Endodermal cell (in vitro differentiated cells): Measurements from ENCODE around the gene SNTN. TPM values are rescaled to one million over a fixed set of nuclear protein-coding genes. Genes with fewer than 3 reads are reported as not detected.

ENCODE experiments used
- DNase-seq: peaks from one replicate; pipeline ENCODE4 v3.0.0-alpha.2; 2017
- H3K27ac ChIP-seq: 2 replicates; pipeline ENCODE4 v1.5.1; 2013; ENCODE audit warnings: mild to moderate bottlenecking, low read depth, low read length, moderate library complexity
- H3K27me3 ChIP-seq: 2 replicates; pipeline ENCODE4 v1.6.1; 2013; ENCODE audit warnings: mild to moderate bottlenecking, low read length, moderate library complexity; ENCODE audit not compliant: insufficient read depth, control insufficient read depth, poor library complexity, severe bottlenecking
- H3K36me3 ChIP-seq: 2 replicates; pipeline ENCODE4 v1.7.0; 2013; ENCODE audit warnings: mild to moderate bottlenecking, low read length, moderate library complexity; ENCODE audit not compliant: control insufficient read depth, insufficient read depth
- H3K4me1 ChIP-seq: one replicate; pipeline ENCODE4 v1.7.0; 2013; ENCODE audit warnings: low read length; ENCODE audit not compliant: control insufficient read depth, insufficient read depth
- H3K4me3 ChIP-seq: 2 replicates; pipeline ENCODE4 v1.5.1; 2013; ENCODE audit warnings: mild to moderate bottlenecking, low read length, moderate library complexity
- H3K9ac ChIP-seq: 2 replicates; pipeline ENCODE4 v1.6.1; 2013; ENCODE audit warnings: mild to moderate bottlenecking, low read length, moderate library complexity; ENCODE audit not compliant: poor library complexity, severe bottlenecking; ENCODE audit errors: extremely low read depth
- H3K9me3 ChIP-seq: 2 replicates; pipeline ENCODE4 v1.6.1; 2013; ENCODE audit warnings: mild to moderate bottlenecking, low read length, moderate library complexity; ENCODE audit not compliant: control insufficient read depth
- H3K27ac Mint-ChIP-seq: 2 replicates; pipeline ENCODE4 v1.8.0; 2020; ENCODE audit warnings: mixed read lengths
- H3K27me3 Mint-ChIP-seq: 2 replicates; pipeline ENCODE4 v1.8.0; 2021; ENCODE audit warnings: mild to moderate bottlenecking, mixed read lengths; ENCODE audit not compliant: insufficient read depth
- H3K36me3 Mint-ChIP-seq: 2 replicates; pipeline ENCODE4 v1.8.0; 2020; ENCODE audit warnings: low read depth, mixed read lengths
- H3K4me1 Mint-ChIP-seq: 2 replicates; pipeline ENCODE4 v1.8.0; 2020; ENCODE audit warnings: mixed read lengths
- H3K4me3 Mint-ChIP-seq: 2 replicates; pipeline ENCODE4 v1.8.0; 2020; ENCODE audit warnings: mild to moderate bottlenecking, moderate library complexity, mixed read lengths
- H3K9me3 Mint-ChIP-seq: 2 replicates; pipeline ENCODE4 v1.8.0; 2020; ENCODE audit warnings: mild to moderate bottlenecking, mixed read lengths
- CTCF ChIP-seq: fragments of 200-600 bp; sonication (generic); conservative IDR thresholded peaks from 2 replicates; pipeline ENCODE4 v1.5.0; 2021; ENCODE audit warnings: antibody characterized with exemption, mild to moderate bottlenecking
- WGBS, 2 experiments: methylation state at CpG; one replicate each; pipeline versions ENCODE4 v1.1.5 to v1.1.7; 2013; ENCODE audit warnings: missing lambda C conversion rate in 2 of 2, mixed read lengths in 1 of 2; ENCODE audit not compliant: insufficient coverage in 1 of 2, insufficient read length in 1 of 2; 5-methylcytosine and 5-hydroxymethylcytosine counted together
- total RNA-seq, 2 donors: library from RNA; stranded (reverse); fragmentation: NEBNext Ultra II Directional in 1 of 2; extraction: Animal tissue kit (Norgen Biotek cat#: 25700) in 1 of 2; gene quantifications; 2 replicates in 1 of 2; 3 replicates in 1 of 2; pipeline ENCODE4 v1.2.1, GENCODE V29; 2021

Gene SNTN
- total RNA-seq, 2 donors from 2014 or later, result 0.40 TPM; not detected in 1

- H3K9me3 Mint-ChIP-seq, result peaks cover 17% of the 10 kb centered on the region
- peaks cover 10% of the 10 kb centered on the region for H3K36me3 Mint-ChIP-seq
- Histone ChIP-seq H3K36me3 (no peaks in the 10 kb centered on the region), H3K4me1 (no peaks in the 10 kb centered on the region), H3K9ac (no peak overlapping the region), H3K27me3 (peaks cover 21% of the 10 kb centered on the region), H3K27ac (no peak overlapping the region), H3K4me3 (no peak overlapping the region), H3K9me3 (peaks cover 20% of the 10 kb centered on the region)
- no peak for DNase-seq
- WGBS, 2 experiments, result 96 to 98% methylated on average over 2 of the region's 3 CpGs
- H3K4me1 Mint-ChIP-seq, result no peaks in the 10 kb centered on the region
- no peak overlapping the region for H3K27ac Mint-ChIP-seq
- no peak for TF ChIP-seq CTCF
- H3K27me3 Mint-ChIP-seq, result peaks cover 36% of the 10 kb centered on the region
- no peak overlapping the region for H3K4me3 Mint-ChIP-seq
Measured at GRCh38 chr3:63635186-63635585, 17.3 kb upstream of the SNTN start.

- no peak for TF ChIP-seq CTCF
- DNase-seq, result no peak
- H3K9me3 Mint-ChIP-seq, result peaks cover 20% of the 10 kb centered on the region
- H3K27ac Mint-ChIP-seq, result no peak overlapping the region
- peaks cover 20% of the 10 kb centered on the region for H3K9me3 ChIP-seq
- WGBS, 2 experiments, result 95% methylated on average over 2 of the region's 2 CpGs; no CpG with 5 or more reads in 1 of the 2 experiments
- peaks cover 10% of the 10 kb centered on the region for H3K36me3 Mint-ChIP-seq
- H3K4me1 ChIP-seq, result no peaks in the 10 kb centered on the region
- no peaks in the 10 kb centered on the region for H3K36me3 ChIP-seq
- H3K4me3 ChIP-seq, result no peak overlapping the region
- no peaks in the 10 kb centered on the region for H3K27me3 ChIP-seq
- H3K9ac ChIP-seq, result no peak overlapping the region
- peaks cover 8% of the 10 kb centered on the region for H3K27me3 Mint-ChIP-seq
- H3K4me3 Mint-ChIP-seq, result no peak overlapping the region
- H3K4me1 Mint-ChIP-seq, result peaks cover 19% of the 10 kb centered on the region
- H3K27ac ChIP-seq, result no peak overlapping the region
Measured at GRCh38 chr3:63639806-63640205, 12.7 kb upstream of the SNTN start.

GRCh38 chr3:63642488-63642887 lies 10.0 kb upstream of the SNTN start:
- Mint-ChIP-seq H3K27ac (no peak overlapping the region), H3K4me3 (no peak overlapping the region), H3K27me3 (peaks cover 10% of the 10 kb centered on the region), H3K4me1 (peaks cover 21% of the 10 kb centered on the region), H3K36me3 (peaks cover under 1% of the 10 kb centered on the region), H3K9me3 (peaks cover 27% of the 10 kb centered on the region)
- H3K9me3 ChIP-seq, result peaks cover 9% of the 10 kb centered on the region
- whole genome bisulfite sequencing, 2 experiments, result no CpG with 5 or more reads among the region's 1 CpG
- H3K36me3 ChIP-seq, result no peaks in the 10 kb centered on the region
- no peak overlapping the region for H3K9ac ChIP-seq
- H3K4me1 ChIP-seq, result no peaks in the 10 kb centered on the region
- TF ChIP-seq CTCF, result no peak
- no peak overlapping the region for H3K4me3 ChIP-seq
- no peak for DNase-seq
- H3K27me3 ChIP-seq, result no peaks in the 10 kb centered on the region
- no peak overlapping the region for H3K27ac ChIP-seq
